GM21737 (cell line): ENCODE measurements around the gene PAM.

Experiments used
- ATAC-seq: cut with Tn5 transposase; IDR thresholded peaks from one replicate; pipeline ENCODE4 v1.9.1; 2021; ENCODE audit warnings: mild to moderate bottlenecking, moderate library complexity; ENCODE audit not compliant: unreplicated experiment

Gene PAM

DNA sequence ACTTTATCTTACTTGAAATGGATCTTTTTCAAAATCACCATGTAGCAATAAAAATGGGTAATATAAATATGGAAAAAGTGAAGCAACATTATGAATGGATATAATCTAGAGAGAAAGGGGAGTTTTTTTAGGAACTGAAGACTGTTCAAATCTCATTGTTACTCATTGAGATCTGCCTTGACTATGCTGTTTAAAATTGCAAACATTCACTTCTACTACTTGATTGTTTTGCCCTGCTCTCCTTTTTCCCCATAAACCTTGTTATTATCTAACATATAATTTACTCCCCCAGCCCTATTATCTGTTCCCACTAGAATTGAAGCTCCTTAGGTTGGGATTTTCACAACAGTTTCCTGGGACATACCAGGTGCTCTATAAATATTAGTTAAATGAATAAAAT, 22.0 kb downstream of the PAM start:
- ATAC-seq, result no peak

DNA sequence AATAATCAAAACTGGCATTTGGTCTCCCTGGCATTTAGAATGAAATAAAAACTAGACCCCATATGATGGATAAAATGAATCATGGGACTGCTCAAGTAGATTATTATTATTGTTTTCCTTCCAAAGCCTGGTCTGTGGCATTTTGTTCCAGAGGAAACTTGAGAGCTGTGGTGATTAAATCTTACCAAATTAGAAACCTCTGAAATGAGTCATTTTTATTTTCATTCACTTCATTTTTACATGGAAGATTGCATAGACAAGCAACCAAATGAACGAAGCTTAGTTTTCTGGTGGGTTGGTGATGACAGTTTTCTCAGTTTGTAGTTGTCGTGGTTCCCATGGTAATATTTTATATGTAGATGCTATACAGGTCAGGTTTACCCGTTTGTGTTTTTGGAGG, 23.4 kb downstream of the PAM start:
- no peak for ATAC-seq

- ATAC-seq, result no peak
Observed at GRCh38 chr5:102781359-102781758, 26.3 kb downstream of the PAM start.

- ATAC-seq, result no peak
Observed at GRCh38 chr5:102781786-102782185, 26.7 kb downstream of the PAM start.

DNA sequence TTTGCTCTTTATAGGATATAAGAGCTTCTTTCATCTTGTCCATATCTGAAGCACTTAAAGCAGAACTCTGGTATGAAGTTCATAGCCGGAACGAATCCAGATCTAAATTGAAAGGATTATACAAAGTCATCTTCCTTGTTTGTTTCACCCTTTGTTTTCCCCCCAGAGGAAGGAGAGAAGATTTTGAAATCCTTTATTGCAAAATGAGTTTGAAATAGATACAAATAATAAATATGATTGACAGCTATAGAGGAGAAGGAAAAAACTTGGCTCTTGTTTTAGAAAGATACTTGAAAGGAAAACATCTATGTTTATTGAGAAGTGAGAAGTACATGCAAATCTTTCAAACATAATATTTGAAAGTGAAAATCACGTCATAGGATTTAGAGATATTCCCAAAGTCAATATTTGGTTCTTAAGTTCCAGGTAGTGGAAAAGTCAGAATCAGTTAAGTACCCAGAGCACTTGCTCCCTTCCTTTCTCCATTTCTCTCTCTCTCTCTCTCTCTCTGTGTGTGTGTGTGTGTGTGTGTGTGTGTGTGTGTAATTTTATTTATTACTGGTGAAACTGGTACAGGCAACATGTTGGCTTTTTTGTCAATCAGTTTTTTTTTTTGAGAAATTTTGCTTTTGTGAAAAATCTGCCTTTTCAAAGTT, 27.2 kb downstream of the PAM start:
- ATAC-seq, result no peak

GRCh38 chr5:102787134-102787533, 32.0 kb downstream of the PAM start:
- no peak for ATAC-seq

GRCh38 chr5:102788788-102789187, 33.7 kb downstream of the PAM start:
- ATAC-seq, result no peak

GRCh38 chr5:102789469-102789868, 34.4 kb downstream of the PAM start:
- no peak for ATAC-seq

- ATAC-seq, result no peak
Observed at GRCh38 chr5:102790748-102791147, 35.6 kb downstream of the PAM start.

DNA sequence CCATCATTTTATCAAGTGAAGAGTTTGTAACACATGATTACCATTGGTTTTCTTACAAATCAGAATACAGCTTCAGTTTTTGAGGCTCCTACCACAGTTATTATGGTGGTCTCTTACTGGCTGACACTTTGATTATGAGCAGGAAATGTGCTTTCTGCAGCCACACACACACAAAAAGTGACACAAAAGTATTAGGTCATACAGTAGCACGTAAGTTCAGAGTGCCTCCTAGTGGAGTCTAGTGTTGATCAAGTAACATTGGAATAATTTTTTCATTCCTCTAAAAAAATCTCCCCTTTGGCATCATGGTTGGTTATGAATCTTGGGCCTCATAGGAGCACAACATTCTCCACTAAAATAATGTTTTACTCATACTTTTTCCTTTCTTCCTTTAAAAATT, 37.6 kb downstream of the PAM start:
- no peak for ATAC-seq

- no peak for ATAC-seq
Observed at GRCh38 chr5:102794047-102794446, 38.9 kb downstream of the PAM start.

DNA sequence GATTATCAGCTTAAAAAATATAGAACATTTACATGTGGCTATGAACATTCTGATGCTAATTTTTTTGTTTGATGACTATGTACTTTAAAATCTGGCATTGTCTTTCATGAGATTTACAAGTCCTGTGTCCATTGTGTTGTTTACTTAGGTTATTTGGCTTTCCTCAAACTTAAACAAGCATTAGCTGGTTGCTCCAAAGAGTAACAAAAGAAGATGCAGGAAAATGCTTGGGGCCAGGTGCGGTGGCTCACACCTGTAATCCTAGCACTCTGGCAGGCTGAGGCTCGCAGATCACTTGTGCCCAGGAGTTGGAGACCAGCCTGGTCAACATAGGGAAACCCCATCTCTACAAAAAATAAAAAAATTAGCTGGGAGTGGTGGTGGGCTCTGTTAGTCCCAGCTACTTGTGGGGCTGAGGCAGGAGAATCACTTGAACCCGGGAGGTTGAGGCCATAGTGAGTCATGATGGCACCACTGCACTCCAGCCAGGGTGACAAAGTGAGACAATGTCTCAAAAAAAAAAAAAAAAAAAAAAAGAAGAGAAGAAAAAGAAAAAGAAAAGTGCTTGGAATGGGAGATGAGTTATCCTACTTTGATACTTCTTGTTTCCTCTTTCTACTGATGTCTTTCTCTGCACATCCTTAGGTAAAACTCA, 39.7 kb downstream of the PAM start:
- ATAC-seq, result no peak

GRCh38 chr5:102795526-102795925, 40.4 kb downstream of the PAM start:
- ATAC-seq, result no peak

- no peak for ATAC-seq
Observed at GRCh38 chr5:102796009-102796408, 40.9 kb downstream of the PAM start.

DNA sequence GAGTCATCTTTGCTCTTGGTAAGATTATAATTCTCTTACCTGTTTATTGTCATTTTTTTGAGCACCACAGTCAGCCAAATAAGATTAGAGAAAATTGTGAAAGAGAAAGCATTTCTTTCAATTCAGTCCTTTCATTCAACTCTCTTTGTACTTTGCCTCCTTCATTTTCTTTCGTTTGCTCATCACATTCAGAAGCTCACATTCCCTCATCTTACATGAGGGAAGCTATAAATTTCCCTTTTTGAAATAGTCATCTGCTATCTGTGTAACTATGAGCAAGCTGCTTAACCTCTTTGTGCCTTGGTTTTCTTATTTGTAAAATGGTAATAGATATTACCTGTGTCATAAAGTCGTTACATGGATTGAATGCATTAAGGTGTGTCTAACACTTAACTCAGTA, 41.4 kb downstream of the PAM start:
- ATAC-seq, result no peak

- no peak for ATAC-seq
Observed at GRCh38 chr5:102797322-102797884, 42.3 kb downstream of the PAM start.

- no peak for ATAC-seq
Observed at GRCh38 chr5:102798104-102798785, 43.1 kb downstream of the PAM start.

DNA sequence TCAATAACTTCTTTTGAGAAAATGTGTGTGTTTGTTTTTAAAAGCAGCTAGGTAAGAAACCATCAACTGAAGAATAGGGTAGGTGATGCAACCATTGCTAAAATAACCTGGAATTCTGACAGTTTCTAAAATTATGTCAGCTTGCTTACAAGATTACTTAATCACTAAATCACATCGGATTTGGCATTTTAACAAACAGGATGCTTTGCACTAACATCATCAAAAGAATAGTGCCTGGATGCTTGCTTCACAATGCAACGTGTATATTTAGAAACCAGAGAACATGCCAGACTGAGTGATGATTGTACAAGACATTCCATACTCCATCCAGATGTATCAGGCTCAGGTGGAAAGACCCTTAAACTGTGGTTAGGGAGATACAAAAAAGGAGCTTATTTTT, 43.9 kb downstream of the PAM start:
- no peak for ATAC-seq

DNA sequence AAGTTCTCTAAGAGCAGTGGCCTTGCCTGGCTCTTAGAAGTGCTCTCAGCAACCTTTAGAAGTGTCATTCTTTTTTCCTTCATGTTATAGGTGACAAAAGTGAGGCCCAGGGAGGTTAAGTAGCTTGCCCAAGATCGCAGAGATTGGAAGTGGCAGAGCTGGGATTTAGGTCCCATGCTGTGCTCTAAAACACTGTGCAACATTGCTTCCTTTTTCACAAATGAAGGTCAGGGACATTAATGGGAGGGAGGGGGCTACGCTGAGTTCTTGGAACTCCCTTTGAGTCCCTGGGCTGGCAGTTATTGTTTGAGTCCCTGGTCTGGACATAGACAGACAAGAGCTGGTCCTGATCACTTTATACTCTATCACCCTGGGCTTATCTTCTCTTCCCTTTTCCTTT, 45.3 kb downstream of the PAM start:
- no peak for ATAC-seq

DNA sequence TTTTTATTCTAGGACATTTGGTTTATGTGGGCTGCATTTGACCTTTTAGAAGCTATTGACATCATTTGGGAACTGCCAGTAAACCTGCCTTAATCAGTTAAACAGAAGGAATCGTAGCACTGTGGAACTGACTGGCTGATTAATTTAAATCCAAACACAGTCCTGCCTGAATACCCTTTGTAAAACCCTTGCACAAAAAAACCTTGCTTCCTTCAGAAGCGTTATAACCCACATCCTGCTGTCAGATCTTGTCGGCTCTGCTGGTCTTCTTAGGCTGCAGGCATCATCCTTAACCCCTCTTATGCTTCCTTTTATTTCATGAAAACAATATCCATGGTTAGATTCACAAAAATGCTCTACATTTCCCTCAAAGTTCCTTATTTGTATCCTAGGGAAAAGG, 46.3 kb downstream of the PAM start:
- no peak for ATAC-seq

- ATAC-seq, result no peak
Observed at GRCh38 chr5:102802708-102803458, 47.8 kb downstream of the PAM start.
